Thymus (tissue), 11 donors: ENCODE results near the gene RHO. TPM values are rescaled to one million over a fixed set of nuclear protein-coding genes. Genes with fewer than 3 reads are reported as not detected.

ENCODE experiments used
- DNase-seq, 9 donors: peaks; one replicate each; pipeline ENCODE4 v3.0.0-alpha.2; 2013; ENCODE audit warnings: low spot score in 9 of 9, low read depth in 6 of 9, missing footprints in 1 of 9
- H3K27ac ChIP-seq, 2 donors: one replicate each; pipeline ENCODE4 v1.5.1; 2013; ENCODE audit warnings: control low read depth in 1 of 2, low read depth in 1 of 2, low read length in 1 of 2, mild to moderate bottlenecking in 1 of 2, moderate library complexity in 1 of 2
- H3K27me3 ChIP-seq, 2 donors: one replicate each; pipeline ENCODE4 v1.5.1; 2013; ENCODE audit warnings: low read length in 1 of 2; ENCODE audit not compliant: control insufficient read depth in 2 of 2, insufficient read depth in 1 of 2
- H3K36me3 ChIP-seq, 2 donors: one replicate each; pipeline ENCODE4 v1.5.1; 2013; ENCODE audit warnings: low read length in 1 of 2, mild to moderate bottlenecking in 1 of 2, moderate library complexity in 1 of 2; ENCODE audit not compliant: control insufficient read depth in 2 of 2, insufficient read depth in 2 of 2
- H3K4me1 ChIP-seq, 2 donors: one replicate each; pipeline ENCODE4 v1.5.1; 2013; ENCODE audit warnings: low read length in 2 of 2; ENCODE audit not compliant: control insufficient read depth in 2 of 2, insufficient read depth in 2 of 2
- H3K4me3 ChIP-seq, 2 donors: one replicate each; pipeline ENCODE4 v1.5.1; 2013; ENCODE audit warnings: low read length in 2 of 2, control low read depth in 1 of 2, mild to moderate bottlenecking in 1 of 2
- H3K9me3 ChIP-seq, 2 donors: one replicate each; pipeline ENCODE4 v1.5.1; 2013; ENCODE audit warnings: low read length in 1 of 2, mild to moderate bottlenecking in 1 of 2; ENCODE audit not compliant: control insufficient read depth in 2 of 2, insufficient read depth in 1 of 2
- WGBS: extraction: QIAGEN DNeasy Blood & Tissue Kit; methylation state at CpG from one replicate; pipeline ENCODE4 v1.1.7; 2013; 5-methylcytosine and 5-hydroxymethylcytosine counted together
- polyA plus RNA-seq: library from polyadenylated mRNA; stranded (reverse); fragments of 200-250 nt; gene quantifications from one replicate; pipeline ENCODE4 v1.2.3, GENCODE V29; 2013
- total RNA-seq: library from RNA; stranded (reverse); fragments of 120-200 nt; gene quantifications from one replicate; pipeline ENCODE4 v1.2.4, GENCODE V29; 2013
- donor health status: healthy.

The RHO gene
- total and polyA plus RNA-seq, 2 donors = 0.05 to 0.07 TPM

GRCh38 chr3:129583289-129583688, 54.9 kb downstream of the RHO start:
- Histone ChIP-seq H3K27ac (no peak overlapping the region), H3K4me1 (peaks cover 13 to 20% of the 10 kb centered on the region in 2 donors), H3K9me3 (peaks cover 0 to under 1% of the 10 kb centered on the region in 2 donors), H3K4me3 (no peak overlapping the region), H3K27me3 (no peaks in the 10 kb centered on the region), H3K36me3 (peaks cover 67 to 89% of the 10 kb centered on the region in 2 donors)
- no peak for DNase-seq
- 97% methylated on average over 9 of the region's 9 CpGs for WGBS

- WGBS = 85% methylated on average over 3 of the region's 3 CpGs
- peaks cover 71 to 94% of the 10 kb centered on the region in 2 donors for H3K36me3 ChIP-seq
- H3K27ac ChIP-seq = no peak overlapping the region
- H3K27me3 ChIP-seq = no peaks in the 10 kb centered on the region
- H3K9me3 ChIP-seq = no peaks in the 10 kb centered on the region
- no peak overlapping the region for H3K4me3 ChIP-seq
- H3K4me1 ChIP-seq = peaks cover 0 to 14% of the 10 kb centered on the region in 2 donors
- DNase-seq = no peak
Observed at GRCh38 chr3:129584631-129585030, 56.2 kb downstream of the RHO start.

Other genes with a start within 250 kb of the RHO start
- gene HMCES, start 249.8 kb upstream of the RHO start, total RNA-seq = 33.2 TPM
- gene HMCES, start 249.8 kb upstream of the RHO start, polyA plus RNA-seq = 59.4 TPM
- 0.05 TPM for gene EFCAB12, start 100.0 kb upstream of the RHO start, total RNA-seq
- gene EFCAB12, start 100.0 kb upstream of the RHO start, polyA plus RNA-seq = 0.37 TPM
- 48.4 TPM for gene MBD4, start 88.7 kb upstream of the RHO start, total RNA-seq
- gene MBD4, start 88.7 kb upstream of the RHO start, polyA plus RNA-seq = 28.8 TPM
- gene IFT122, start 88.4 kb upstream of the RHO start, total RNA-seq = 14.5 TPM
- gene IFT122, start 88.4 kb upstream of the RHO start, polyA plus RNA-seq = 10.0 TPM
- gene H1-8, start 14.5 kb downstream of the RHO start, total RNA-seq = 0.09 TPM
- gene H1-8, start 14.5 kb downstream of the RHO start, polyA plus RNA-seq = 0.78 TPM
- gene PLXND1, start 78.0 kb downstream of the RHO start, total RNA-seq = 31.2 TPM
- gene PLXND1, start 78.0 kb downstream of the RHO start, polyA plus RNA-seq = 106 TPM